Lower leg skin (tissue), 3 donors: ENCODE results near the gene GPRC5C.
A peak's percentile ranks its signal among the peaks of the same experiment; 100 is the strongest.

Experiments used
- CTCF ChIP-seq, 3 donors: fragments of 450-650 bp; IDR thresholded peaks; one replicate each; pipeline ENCODE4 v1.5.1; 2016; ENCODE audit warnings: antibody characterized with exemption in 3 of 3, mild to moderate bottlenecking in 3 of 3, moderate library complexity in 2 of 3
- POLR2A ChIP-seq, 2 donors: fragments of 450-650 bp; IDR thresholded peaks; one replicate each; pipeline ENCODE4 v1.6.1; 2016 to 2017; ENCODE audit warnings: antibody characterized with exemption in 2 of 2, mild to moderate bottlenecking in 1 of 2, moderate library complexity in 1 of 2

DNA sequence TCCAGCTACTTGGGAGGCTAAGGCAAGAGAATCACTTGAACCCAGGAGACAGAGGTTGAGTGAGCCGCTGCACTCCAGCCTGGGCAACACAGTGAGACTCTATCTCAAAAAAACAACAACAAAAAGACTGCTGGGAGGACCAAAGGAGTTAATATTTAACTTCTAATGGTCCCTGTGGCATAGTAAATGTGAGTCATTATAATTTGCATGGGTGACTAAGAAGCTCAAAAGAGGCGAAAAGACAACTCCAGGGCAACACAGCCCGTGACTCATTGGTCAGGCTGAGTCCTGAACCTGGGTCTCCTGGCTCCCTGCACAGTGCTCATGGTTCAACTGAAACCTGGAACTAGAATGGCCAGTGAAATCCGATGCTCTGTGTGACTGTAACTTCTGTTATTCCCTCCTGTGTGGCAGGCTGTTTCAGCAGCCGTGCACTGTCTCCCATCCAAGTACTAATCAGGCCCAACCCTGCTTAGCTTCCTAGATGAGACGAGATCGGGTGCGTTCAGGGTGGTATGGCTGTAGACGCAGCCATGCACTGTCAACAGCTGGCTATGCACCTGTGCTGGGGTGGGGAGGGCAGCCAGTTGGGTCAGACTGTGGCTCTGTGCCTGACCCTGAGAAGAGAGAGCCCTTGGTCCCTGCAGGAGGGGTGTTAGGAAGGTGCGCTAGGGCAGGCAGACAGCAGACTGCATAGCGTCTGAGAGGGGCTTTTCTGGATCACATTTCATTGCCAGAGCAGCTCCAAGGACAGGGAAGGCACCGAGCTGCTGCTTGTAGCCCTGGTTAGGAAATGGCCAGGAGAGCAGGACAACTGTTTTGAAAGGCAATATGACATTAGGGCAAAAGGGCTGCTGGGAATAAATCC is 14.5 kb upstream of the GPRC5C start:
- peak in 1 of 3 donors; percentile 13 for TF ChIP-seq CTCF (IDR thresholded peaks at IDR 0.05)
- TF ChIP-seq POLR2A (IDR thresholded peaks at IDR 0.05): no peak
